ENCODE results near the gene CNR2.
A peak's percentile ranks its signal among the peaks of the same experiment; 100 is the strongest.
"Not testable (repeated sequence)": the region's sequence is repeated elsewhere in the genome, so short reads cannot be mapped to it uniquely, and the experiment has no call there.

CNR2 gene

GRCh38 chr1:23882746-23883145, 30.4 kb downstream of the CNR2 start:
- DNase-seq (ENCODE audit: low read depth): no peak

GRCh38 chr1:23879809-23880208, 33.4 kb downstream of the CNR2 start:
- no peak for DNase-seq (ENCODE audit: low read depth)

GRCh38 chr1:23878668-23879067, 34.5 kb downstream of the CNR2 start:
- DNase-seq (ENCODE audit: low read depth): no peak

GRCh38 chr1:23875382-23875781, 37.8 kb downstream of the CNR2 start:
- DNase-seq (ENCODE audit: low read depth): no peak

GRCh38 chr1:23872421-23872820, 40.7 kb downstream of the CNR2 start:
- no peak for DNase-seq (ENCODE audit: low read depth)

- DNase-seq (ENCODE audit: low read depth): no peak
Observed at GRCh38 chr1:23869051-23869450, 44.1 kb downstream of the CNR2 start.

- DNase-seq (ENCODE audit: low read depth): no peak
Observed at GRCh38 chr1:23868557-23869016, 44.6 kb downstream of the CNR2 start.

GRCh38 chr1:23867895-23868556, 45.1 kb downstream of the CNR2 start, which contains the start of gene FUCA1:
TSS of gene FUCA1 (minus strand) at chr1:23868290. CDS start at chr1:23868286, 4 bp downstream.
- peak; percentile 93 for DNase-seq (ENCODE audit: low read depth)

- DNase-seq (ENCODE audit: low read depth): no peak
Observed at GRCh38 chr1:23867542-23867894, 45.6 kb downstream of the CNR2 start.

GRCh38 chr1:23865543-23865930, 47.6 kb downstream of the CNR2 start:
- no peak for DNase-seq (ENCODE audit: low read depth)

- no peak for DNase-seq (ENCODE audit: low read depth)
Observed at GRCh38 chr1:23864801-23865542, 48.2 kb downstream of the CNR2 start.

GRCh38 chr1:23862640-23863039, 50.5 kb downstream of the CNR2 start:
- DNase-seq (ENCODE audit: low read depth): no peak

- no peak for DNase-seq (ENCODE audit: low read depth)
Observed at GRCh38 chr1:23854568-23854967, 58.6 kb downstream of the CNR2 start.

GRCh38 chr1:23853124-23853523, 60.0 kb downstream of the CNR2 start:
- DNase-seq (ENCODE audit: low read depth): not testable (repeated sequence)

- DNase-seq (ENCODE audit: low read depth): not testable (repeated sequence)
Observed at GRCh38 chr1:23851406-23851805, 61.8 kb downstream of the CNR2 start.

- no peak for DNase-seq (ENCODE audit: low read depth)
Observed at GRCh38 chr1:23848673-23849616, 64.2 kb downstream of the CNR2 start.

GRCh38 chr1:23847482-23848095, 65.6 kb downstream of the CNR2 start:
- DNase-seq (ENCODE audit: low read depth): not testable (repeated sequence)

- DNase-seq (ENCODE audit: low read depth): no peak
Observed at GRCh38 chr1:23845163-23845562, 68.0 kb downstream of the CNR2 start.

- no peak for DNase-seq (ENCODE audit: low read depth)
Observed at GRCh38 chr1:23843644-23844043, 69.5 kb downstream of the CNR2 start.

- DNase-seq (ENCODE audit: low read depth): peak; percentile 74
Observed at GRCh38 chr1:23838401-23838866, 74.7 kb downstream of the CNR2 start.

GRCh38 chr1:23837908-23838307, 75.3 kb downstream of the CNR2 start:
- DNase-seq (ENCODE audit: low read depth): no peak

GRCh38 chr1:23836037-23836436, 77.1 kb downstream of the CNR2 start:
- no peak for DNase-seq (ENCODE audit: low read depth)

All from activated T-cell treated with anti-CD3 and anti-CD28 coated beads for 1 hour (primary cell).